ENCODE data around the gene KLHL7. TPM values are rescaled to one million over a fixed set of nuclear protein-coding genes. Genes with fewer than 3 reads are reported as not detected.
A peak's percentile ranks its signal among the peaks of the same experiment; 100 is the strongest.

Gene KLHL7
- total RNA-seq, 3 donors from 2014 or later (not counting 1 experiment from before 2014, with no cell fraction given) = 13.9 to 19.1 (median 14.5) TPM

DNA sequence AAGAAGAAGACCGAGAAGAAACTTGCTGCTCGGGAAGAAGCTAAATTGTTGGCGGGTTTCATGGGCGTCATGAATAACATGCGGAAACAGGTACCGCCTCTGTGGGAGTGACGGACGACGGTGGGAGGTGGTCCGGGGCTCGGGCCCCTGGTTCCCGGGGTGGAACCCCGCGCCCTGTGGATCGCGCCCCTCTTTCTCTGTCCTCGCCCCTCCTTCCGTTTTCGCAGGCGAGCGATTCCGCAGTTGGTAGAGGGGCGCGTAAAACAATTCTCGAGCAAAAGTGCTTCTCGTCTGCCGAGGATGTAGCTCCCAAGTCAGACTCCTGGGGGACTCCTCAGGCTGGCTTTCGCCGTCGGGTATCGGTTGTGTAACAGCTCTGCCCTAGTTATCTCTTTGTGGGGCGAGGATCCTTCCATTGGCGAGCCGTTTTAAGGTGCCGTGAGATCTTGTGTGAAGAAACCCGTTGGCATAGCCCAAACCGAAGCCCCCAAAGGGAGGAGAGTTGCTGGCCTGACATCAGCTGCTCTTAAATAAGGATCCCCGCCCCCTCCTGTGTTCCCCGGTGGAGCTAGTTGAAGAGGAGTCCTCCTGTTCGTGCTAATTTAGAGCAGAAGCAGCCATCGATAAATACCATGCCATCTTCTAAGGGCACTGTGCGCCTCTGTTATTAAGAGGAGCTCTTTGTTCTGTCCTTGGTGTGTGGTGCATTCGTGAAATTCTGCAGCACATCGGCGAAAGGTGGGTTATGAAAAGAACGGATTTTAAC, 655 bp downstream of the KLHL7 start:
- H3K9me3 ChIP-seq (ENCODE audit: control insufficient read depth, insufficient read depth, low read length) = no peaks in the 10 kb centered on the region
- intact Hi-C loops (cut with micrococcal nuclease) = no loop called here
- TF ChIP-seq, protein P1, sequence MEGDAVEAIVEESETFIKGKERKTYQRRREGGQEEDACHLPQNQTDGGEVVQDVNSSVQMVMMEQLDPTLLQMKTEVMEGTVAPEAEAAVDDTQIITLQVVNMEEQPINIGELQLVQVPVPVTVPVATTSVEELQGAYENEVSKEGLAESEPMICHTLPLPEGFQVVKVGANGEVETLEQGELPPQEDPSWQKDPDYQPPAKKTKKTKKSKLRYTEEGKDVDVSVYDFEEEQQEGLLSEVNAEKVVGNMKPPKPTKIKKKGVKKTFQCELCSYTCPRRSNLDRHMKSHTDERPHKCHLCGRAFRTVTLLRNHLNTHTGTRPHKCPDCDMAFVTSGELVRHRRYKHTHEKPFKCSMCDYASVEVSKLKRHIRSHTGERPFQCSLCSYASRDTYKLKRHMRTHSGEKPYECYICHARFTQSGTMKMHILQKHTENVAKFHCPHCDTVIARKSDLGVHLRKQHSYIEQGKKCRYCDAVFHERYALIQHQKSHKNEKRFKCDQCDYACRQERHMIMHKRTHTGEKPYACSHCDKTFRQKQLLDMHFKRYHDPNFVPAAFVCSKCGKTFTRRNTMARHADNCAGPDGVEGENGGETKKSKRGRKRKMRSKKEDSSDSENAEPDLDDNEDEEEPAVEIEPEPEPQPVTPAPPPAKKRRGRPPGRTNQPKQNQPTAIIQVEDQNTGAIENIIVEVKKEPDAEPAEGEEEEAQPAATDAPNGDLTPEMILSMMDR (IDR thresholded peaks at IDR 0.05) = no peak
- H3K4me1 ChIP-seq (ENCODE audit: control insufficient read depth, insufficient read depth, low read length) = peaks cover 10% of the 10 kb centered on the region
- ATAC-seq = peak; percentile 47 to 55 (median 50)
- Mint-ChIP-seq H3K27me3 (ENCODE audit: low read depth in 2 of 2) (no peaks in the 10 kb centered on the region), H3K9me3 (no peaks in the 10 kb centered on the region), H3K4me3 (peak overlapping the region; percentile 97), H3K27ac (peak overlapping the region; percentile 97 to 98), H3K4me1 (peaks cover 45 to 47% of the 10 kb centered on the region in 2 donors), H3K36me3 (no peaks in the 10 kb centered on the region)
- H3K27ac ChIP-seq (ENCODE audit: low read length) = peak overlapping the region; percentile 87
- WGBS (ENCODE audit: insufficient coverage) = under 1% methylated on average over 43 of the region's 46 CpGs
- no peaks in the 10 kb centered on the region for H3K27me3 ChIP-seq (ENCODE audit: control insufficient read depth, insufficient read depth, low read length)
- peak overlapping the region; percentile 72 for H3K4me3 ChIP-seq (ENCODE audit: low read length)
- DNase-seq = peak; percentile 46 to 70
- H3K36me3 ChIP-seq (ENCODE audit: control insufficient read depth, insufficient read depth, low read length) = no peaks in the 10 kb centered on the region

DNA sequence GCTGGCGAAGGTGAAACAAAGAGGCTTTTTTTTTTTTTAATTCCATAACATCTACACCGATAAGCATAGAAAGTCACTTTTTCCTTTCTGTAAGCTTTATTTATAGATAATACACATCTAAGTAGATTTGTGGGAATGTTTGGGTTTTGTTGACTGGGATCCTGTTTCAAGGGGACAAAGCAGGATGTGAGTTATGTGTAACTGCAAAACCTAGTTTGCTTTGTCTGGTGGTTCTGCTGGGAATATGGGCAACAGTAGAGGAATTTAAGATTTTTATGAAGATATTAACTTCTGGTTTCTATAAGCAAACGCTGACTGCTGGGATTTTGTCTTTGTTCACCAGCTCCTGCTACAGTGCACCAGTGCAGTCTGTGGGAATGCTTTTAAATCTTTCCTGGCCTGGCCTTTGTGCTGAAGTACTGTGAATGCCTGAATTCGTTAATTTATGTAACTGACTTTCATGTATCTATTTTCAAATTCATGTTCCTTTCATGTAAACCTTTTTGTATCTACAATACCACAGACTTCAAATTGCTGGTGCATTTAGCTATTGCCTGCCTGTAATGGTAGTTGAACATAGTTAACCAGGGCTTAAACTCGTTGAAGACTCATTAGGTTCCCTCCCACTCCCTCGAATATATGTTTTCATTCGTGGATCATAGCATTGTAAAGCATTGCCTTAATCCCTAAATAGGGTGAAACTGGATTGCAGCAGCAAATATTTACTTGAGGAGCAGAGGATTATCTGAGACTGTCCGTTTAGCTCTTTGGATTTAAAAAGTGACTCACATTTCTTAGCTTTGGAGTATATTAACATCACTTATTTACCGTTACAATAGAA, 1.5 kb downstream of the KLHL7 start:
- WGBS (ENCODE audit: insufficient coverage) = 40% methylated on average over 4 of the region's 9 CpGs
- Histone ChIP-seq H3K9me3 (ENCODE audit: control insufficient read depth, insufficient read depth, low read length) (no peaks in the 10 kb centered on the region), H3K27me3 (ENCODE audit: control insufficient read depth, insufficient read depth, low read length) (no peaks in the 10 kb centered on the region), H3K36me3 (ENCODE audit: control insufficient read depth, insufficient read depth, low read length) (no peaks in the 10 kb centered on the region), H3K4me1 (ENCODE audit: control insufficient read depth, insufficient read depth, low read length) (peaks cover 10% of the 10 kb centered on the region), H3K4me3 (ENCODE audit: low read length) (peak overlapping the region; percentile 72), H3K27ac (ENCODE audit: low read length) (no peak overlapping the region)
- TF ChIP-seq, protein P1 (IDR thresholded peaks at IDR 0.05) = no peak
- peaks cover 47% of the 10 kb centered on the region in 2 donors for H3K4me1 Mint-ChIP-seq
- peak overlapping the region; percentile 97 for H3K4me3 Mint-ChIP-seq
- no peak for ATAC-seq
- no peaks in the 10 kb centered on the region for H3K27me3 Mint-ChIP-seq (ENCODE audit: low read depth in 2 of 2)
- no peaks in the 10 kb centered on the region for H3K36me3 Mint-ChIP-seq
- intact Hi-C loops (cut with micrococcal nuclease) = no loop called here
- DNase-seq = peak in 1 of 2 donors; percentile 11
- peak overlapping the region; percentile 97 to 98 for H3K27ac Mint-ChIP-seq
- no peaks in the 10 kb centered on the region for H3K9me3 Mint-ChIP-seq

DNA sequence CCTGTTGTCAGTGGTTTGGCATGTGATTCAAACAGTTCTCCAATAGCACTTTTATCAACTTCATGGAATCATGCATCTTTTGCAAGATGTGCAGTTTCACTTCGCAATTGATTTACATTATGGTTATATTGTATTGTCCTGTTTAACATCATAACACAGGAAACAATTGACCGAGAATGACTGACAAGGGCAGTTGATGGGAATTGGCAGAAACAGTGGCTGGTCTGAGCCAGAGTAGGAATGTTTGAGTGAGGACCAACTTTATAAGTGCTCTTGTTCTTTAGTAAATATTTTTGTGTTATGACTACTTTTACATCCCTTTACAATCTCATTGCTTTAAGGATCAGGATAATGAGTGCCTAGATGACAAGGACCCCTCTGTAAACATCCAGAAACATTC, 2.2 kb downstream of the KLHL7 start:
- Histone ChIP-seq H3K27ac (ENCODE audit: low read length) (no peak overlapping the region), H3K4me3 (ENCODE audit: low read length) (no peak overlapping the region), H3K36me3 (ENCODE audit: control insufficient read depth, insufficient read depth, low read length) (no peaks in the 10 kb centered on the region), H3K4me1 (ENCODE audit: control insufficient read depth, insufficient read depth, low read length) (peaks cover 10% of the 10 kb centered on the region), H3K27me3 (ENCODE audit: control insufficient read depth, insufficient read depth, low read length) (no peaks in the 10 kb centered on the region), H3K9me3 (ENCODE audit: control insufficient read depth, insufficient read depth, low read length) (no peaks in the 10 kb centered on the region)
- 100% methylated on average over 1 of the region's 2 CpGs for WGBS (ENCODE audit: insufficient coverage)
- ATAC-seq (no peak), DNase-seq (no peak)
- H3K9me3 Mint-ChIP-seq = no peaks in the 10 kb centered on the region
- TF ChIP-seq, protein P1 (IDR thresholded peaks at IDR 0.05) = no peak
- no peaks in the 10 kb centered on the region for H3K27me3 Mint-ChIP-seq (ENCODE audit: low read depth in 2 of 2)
- no peak overlapping the region for H3K27ac Mint-ChIP-seq
- no peak overlapping the region for H3K4me3 Mint-ChIP-seq
- H3K36me3 Mint-ChIP-seq = no peaks in the 10 kb centered on the region
- H3K4me1 Mint-ChIP-seq = peaks cover 47 to 50% of the 10 kb centered on the region in 2 donors
- intact Hi-C loops (cut with micrococcal nuclease) = no loop called here
